GM12874 (cell line): Measurements from ENCODE around the gene TRAPPC2L.

Experiments
- TF ChIP-seq, protein P1 (sequence below): IDR thresholded peaks from 2 replicates; pipeline ENCODE4 v1.5.1; 2011; ENCODE audit warnings: low read depth, mild to moderate bottlenecking, control low read depth, low read length, moderate library complexity; ENCODE audit not compliant: insufficient read depth

TRAPPC2L gene

DNA sequence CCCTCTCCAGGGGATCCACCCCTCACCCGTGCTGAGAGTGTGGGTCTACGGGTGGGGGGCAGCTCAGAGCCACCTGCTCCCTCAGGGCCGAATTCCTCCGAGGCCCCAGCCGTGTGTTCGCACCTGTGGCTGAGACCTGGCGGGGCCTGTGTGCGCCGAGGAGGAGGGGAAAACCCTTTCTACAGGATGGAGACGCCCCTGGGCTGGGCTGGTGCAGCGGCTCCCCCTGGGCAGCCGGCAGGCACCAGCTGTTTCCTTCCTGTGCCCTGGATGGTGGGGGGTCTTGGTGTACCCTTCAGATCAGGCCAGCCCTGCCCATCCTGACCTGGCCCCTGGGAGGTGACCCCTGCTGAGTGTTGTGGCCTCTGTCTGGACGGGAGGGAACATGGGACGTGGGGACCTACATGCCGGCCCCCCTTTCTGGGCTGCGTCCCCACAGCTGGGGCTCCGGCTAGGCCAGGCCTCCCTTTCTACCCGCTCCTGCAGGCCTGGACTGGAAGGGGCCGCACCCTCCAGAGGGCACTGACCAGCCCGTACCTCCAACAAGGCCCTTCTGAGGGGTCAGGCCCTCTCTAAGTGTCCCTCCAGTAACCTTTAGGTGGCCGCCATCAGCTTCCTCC is 37.9 kb downstream of the TRAPPC2L start:
- TF ChIP-seq, protein P1, sequence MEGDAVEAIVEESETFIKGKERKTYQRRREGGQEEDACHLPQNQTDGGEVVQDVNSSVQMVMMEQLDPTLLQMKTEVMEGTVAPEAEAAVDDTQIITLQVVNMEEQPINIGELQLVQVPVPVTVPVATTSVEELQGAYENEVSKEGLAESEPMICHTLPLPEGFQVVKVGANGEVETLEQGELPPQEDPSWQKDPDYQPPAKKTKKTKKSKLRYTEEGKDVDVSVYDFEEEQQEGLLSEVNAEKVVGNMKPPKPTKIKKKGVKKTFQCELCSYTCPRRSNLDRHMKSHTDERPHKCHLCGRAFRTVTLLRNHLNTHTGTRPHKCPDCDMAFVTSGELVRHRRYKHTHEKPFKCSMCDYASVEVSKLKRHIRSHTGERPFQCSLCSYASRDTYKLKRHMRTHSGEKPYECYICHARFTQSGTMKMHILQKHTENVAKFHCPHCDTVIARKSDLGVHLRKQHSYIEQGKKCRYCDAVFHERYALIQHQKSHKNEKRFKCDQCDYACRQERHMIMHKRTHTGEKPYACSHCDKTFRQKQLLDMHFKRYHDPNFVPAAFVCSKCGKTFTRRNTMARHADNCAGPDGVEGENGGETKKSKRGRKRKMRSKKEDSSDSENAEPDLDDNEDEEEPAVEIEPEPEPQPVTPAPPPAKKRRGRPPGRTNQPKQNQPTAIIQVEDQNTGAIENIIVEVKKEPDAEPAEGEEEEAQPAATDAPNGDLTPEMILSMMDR: no peak

DNA sequence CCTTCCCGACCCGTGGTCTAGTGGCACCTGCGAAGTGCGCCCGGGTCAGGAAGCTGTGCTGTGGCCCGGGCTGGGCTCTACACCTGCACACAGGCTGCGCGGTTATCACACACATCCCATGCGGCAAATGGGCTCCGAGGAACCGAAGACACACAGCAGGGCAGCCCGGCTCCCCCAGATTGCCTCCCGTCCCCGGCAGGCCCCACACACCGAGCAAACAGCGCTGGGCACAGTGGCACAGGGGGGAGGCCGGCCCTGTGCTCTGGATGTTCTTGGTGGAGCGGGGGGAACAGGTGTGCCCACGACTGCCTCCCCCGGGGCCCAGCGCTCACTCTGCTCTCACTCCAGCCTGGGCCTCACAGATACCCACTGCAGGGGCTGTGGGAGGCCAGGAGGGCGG is 38.4 kb downstream of the TRAPPC2L start:
- TF ChIP-seq, protein P1: no peak

DNA sequence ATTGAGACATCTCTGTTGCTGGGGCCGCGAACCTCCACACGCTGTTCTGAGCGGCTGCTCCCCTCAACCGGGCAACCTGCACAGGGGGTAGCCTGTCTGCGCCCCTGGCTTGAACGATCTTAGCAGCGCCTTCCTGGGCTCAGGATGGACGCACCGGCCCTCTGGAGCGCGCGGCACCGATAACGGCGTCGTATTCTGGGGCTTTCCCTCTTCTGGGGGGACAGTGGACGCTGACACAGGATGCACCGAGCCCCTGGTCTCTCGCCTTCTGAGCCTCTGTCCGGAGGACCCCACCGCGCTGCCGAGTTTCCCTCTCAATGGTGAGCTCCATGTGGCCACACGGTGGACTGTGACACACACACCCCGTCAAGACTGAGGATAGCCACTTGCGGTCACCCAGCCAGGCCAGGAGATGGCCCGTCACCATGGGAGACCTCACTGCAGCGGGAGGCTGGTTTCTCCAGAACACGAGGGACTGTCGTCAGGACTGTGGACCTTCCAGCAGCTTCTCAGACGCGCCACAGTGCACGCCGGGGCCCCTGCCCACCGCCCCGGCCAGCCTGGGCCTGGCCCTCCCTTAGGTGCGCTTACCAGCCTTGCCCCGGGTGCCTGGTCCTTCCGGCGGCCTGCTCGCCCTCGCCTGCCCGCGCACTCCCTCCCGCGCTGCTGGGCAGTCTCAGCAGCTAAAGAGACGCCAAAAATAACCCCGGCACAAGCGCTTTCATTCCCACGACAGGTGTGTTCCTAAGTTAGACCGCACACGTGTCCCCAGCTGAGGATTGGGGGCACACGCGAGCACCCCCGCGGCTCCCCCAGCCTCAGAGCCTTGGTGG is 39.5 kb downstream of the TRAPPC2L start:
- TF ChIP-seq, protein P1: no peak

DNA sequence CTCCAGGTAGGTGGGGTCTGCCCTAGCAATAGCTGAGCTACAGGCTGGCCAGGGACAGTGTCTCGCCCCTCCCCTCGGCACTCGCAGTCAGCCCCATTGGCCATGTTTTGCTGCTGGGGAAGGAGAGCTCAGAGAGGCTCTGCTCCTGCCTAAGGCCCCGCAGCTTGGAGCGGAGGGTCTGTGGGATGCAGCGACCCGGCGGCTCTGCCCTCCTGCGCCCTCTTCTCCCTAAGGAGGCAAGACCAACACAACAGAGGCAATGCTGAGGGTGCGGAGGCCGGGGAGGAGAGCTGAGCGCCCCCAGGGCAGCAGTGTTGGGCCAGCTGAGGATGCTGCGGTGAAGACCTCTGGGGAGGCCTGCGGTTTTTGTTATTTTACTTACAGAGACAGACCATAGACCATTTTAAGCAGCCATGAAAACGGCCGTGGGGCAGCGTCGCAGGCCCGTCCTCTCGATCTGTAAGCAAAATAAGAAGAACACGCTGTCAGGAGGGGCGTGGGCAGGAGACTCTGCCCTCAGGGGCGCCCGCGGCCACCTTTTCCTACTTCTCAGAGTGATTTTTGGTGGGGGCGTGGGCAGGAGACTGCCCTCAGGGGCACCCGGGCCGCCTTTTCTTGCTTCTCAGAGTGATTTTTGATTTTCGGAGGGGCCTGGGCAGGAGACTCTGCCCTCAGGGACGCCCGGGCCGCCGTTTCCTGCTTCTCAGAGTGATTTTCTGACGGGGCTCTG is 40.9 kb downstream of the TRAPPC2L start:
- TF ChIP-seq, protein P1: no peak

DNA sequence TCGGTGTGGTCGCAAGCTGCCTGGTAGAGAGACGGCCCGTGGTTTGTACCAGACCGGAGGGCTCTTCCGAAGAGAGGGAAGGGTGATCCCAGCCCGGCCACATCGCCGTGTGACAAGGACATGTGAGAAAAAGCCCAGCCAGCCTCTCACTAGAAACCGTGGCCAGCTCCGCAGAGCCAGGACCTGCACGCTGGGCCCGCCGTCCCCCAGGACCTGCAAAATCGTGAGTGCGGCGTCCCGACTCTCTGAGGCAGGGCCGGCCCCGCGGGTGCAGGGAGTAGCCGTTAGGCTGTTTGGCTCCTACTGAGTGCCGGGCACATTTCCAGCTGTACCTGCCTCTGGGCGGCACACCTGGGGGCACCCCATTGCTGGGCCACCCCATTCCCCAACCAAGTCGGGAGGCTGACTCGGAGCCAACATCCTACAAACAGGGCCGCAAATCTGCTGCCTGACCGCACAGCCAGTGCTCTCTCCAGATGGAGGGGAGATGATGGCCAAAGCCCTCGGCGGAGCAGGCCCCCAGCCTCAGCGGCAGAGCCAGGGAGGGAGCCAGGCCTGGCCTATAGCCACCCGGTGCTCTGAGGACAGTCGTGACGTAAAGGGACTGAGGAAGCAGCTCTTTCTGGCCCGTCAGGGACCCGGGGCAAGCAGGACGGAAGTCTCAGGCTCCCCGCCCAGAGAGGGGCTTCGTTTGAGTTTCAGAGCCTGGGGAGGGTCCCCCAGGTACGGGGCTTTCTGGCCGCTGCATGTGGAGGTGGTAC is 43.2 kb downstream of the TRAPPC2L start:
- TF ChIP-seq, protein P1: no peak

DNA sequence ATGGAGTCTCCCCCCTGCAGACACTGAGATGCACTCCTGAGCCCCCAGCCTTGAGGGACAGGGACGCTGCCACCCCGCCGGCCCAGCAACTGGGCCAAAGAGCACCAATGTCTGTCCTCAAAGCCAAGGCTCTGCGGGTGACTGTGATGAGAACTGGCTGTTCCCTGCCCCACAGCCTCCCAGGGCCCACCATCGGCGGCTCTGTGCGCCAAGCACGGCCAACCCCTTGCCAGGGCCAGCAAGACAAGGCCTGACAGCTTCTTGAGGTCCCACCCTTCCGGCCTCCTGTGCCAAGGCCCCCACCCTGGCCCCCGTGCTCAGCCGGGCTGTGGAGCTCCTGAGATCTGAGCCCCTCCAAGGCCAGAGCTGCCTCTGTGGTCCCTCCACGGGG is 43.7 kb downstream of the TRAPPC2L start:
- TF ChIP-seq, protein P1: no peak

DNA sequence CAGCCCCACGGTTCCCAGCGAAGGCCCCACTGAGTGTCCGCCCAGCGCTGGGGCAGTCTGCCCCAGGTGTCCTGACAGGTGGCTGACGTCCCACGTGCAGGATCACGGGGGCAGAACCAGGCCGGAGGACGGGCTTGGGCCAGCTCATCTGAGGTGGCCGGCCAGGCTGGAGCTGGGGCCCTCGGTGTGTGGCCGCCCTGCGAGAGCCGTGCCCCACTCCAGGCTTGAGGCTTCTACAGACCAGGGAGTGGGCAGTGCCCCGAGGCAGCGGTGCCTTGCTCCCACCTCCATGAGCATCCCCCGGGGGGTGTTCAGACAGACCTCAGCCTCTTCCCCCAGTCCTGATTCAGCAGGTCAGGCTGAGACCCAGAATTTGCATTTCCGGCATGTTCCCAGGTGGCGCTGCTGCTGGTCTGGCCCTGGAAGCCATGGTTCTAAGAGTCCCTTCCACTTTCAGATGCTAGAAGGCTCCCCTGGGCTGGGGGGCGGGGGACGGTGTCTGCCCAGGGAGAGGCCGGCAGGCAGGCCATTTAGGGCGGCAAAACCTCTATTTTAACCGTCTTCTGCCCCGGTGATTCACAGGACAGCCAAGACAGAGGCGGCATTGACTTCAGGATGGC is 44.9 kb downstream of the TRAPPC2L start:
- TF ChIP-seq, protein P1: no peak
